T-helper 1 cell treated with Interleukin-12 subunit alpha and Interleukin-12 subunit beta and Interleukin-4 antibody, amounts not matched to agents 30 ng/mL and 1 ng/mL, for 36 hours (primary cell): ENCODE results near the gene CEBPB. TPM values are rescaled to one million over a fixed set of nuclear protein-coding genes. Genes with fewer than 3 reads are reported as not detected.

Experiments used
- intact Hi-C: fragments of 100-400 bp; cut with micrococcal nuclease; formaldehyde crosslinking; loops from one replicate; pipeline ENCODE4 v1.15.1; 2024
- total RNA-seq: library from RNA; stranded (reverse); gene quantifications from 2 replicates; pipeline ENCODE4 v1.2.3, GENCODE V29; 2022

Gene CEBPB
- total RNA-seq, 1 donor from 2014 or later = 34.2 TPM

DNA sequence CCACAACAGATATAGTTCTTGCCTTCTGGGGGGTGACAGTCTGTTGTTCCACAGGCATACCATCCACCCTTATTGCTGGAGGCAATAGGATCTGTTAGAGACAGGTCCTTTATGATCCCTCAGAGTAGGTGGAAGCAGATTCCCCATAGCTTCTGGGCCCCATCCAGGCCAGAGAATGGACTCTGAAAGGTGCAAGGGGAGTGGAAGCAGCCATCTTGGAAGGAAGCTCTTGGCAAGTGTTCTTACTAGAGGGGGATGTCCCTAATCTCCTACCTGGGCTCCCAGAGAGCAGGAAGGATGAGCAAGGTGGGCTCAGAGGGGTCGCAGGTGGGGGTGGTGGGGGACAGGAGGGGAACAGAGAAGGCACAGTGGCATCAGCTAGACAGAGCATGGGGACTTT lies 33.4 kb downstream of the CEBPB start:
- intact Hi-C loops = no loop called here

DNA sequence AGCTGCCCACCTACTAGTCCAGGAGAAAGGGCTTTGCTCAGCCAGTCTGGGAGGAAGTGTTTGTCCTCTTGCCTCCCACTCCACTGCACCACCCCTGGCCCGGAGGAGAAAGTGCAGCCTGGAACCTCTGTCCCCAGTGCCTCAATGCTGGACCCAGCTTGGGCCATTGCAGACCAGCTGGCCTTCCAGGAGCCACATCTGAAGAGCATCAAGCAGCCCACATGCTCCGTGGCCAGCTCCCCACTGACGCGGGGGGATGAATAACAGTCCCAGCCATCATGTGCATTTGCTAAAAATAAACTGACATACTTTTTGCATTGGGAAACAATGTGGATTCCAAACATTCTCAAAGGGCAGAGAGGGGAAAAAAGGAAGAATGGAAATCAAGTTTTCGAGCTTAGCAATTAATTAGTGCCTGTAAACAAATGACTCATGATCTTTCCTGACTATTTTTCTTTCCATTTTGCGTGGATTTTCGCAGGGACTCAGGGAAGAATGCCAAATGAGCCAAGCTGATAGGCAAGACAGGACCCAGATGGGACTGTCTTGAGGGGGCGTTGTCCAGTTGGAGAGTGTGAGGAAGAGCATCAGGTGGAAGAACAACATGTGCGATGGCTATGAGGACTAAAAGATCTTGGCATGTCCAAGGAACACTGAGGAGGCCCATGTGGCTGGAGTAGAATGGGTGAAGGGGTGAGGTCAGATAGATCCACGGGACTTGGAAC lies 34.1 kb downstream of the CEBPB start:
- intact Hi-C loops = no loop called here

- intact Hi-C loops = no loop called here
Measured at GRCh38 chr20:50226093-50226974, 35.7 kb downstream of the CEBPB start.

DNA sequence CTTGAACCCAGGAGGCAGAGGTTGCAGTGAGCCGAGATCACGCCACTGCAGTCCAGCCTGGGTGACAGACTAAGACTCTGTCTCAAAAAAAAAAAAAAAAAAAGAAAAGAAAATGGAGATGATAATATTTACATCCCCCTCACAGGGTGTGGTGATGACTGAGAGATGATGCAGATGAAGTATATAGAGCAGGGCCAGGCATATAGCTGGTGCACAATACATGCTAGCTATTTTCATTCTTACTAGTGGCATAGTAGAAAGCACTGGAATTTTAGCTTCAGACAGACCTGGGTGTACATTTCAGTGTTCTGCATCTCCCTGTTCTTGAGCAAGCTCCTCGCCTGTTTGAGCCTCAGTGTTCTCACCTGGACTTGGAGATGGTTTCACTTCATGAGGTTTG lies 36.9 kb downstream of the CEBPB start:
- intact Hi-C loops = no loop called here

DNA sequence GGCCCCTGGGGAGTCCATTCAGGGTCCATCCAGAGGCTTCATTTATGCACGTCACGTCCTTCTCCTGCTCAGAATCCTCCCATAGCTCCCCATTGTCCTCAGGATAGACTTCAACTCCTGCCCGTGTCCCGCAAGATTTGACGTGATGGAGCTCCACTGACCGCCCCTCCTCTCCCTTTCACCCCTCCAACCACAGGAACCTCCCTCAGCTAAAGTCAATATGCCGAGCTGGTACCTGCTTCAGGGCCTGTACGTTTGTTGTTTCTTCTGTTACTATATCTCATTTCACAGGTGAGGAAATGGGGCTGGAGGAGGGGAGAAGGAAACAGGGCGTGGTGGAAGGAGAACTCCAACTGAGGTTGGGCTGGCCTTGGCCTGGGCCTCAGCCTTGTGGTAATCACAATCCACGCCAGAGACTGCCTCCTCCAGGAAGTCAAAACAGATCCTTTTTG lies 38.6 kb downstream of the CEBPB start:
- intact Hi-C loops = no loop called here

GRCh38 chr20:50230184-50230583 lies 39.6 kb downstream of the CEBPB start:
- intact Hi-C loops = no loop called here

GRCh38 chr20:50230871-50231560 lies 40.4 kb downstream of the CEBPB start:
- intact Hi-C loops = no loop called here

DNA sequence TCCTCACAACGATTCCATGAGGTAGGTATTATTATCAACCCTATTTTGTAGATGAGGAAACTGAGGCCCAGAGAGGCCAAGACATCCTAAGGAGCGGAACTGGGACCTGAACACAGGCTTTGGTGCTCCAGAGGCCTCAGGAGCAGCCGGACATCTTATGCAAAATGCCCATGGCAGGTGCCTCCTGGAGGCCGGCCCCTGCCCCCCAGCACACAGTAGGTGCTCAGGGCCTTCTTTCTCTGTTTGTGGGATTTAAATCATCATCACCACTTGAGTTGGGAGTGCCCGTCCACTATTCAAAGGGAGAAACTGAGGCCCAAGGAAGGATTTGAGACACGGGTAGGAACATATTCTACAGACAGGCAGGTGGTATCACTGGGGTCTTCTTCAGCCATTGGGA lies 41.2 kb downstream of the CEBPB start:
- intact Hi-C loops = no loop called here

GRCh38 chr20:50232651-50233324 lies 42.2 kb downstream of the CEBPB start:
- intact Hi-C loops = no loop called here

GRCh38 chr20:50233325-50234212 lies 42.9 kb downstream of the CEBPB start:
- intact Hi-C loops = no loop called here

- intact Hi-C loops = no loop called here
Measured at GRCh38 chr20:50234288-50234687, 43.7 kb downstream of the CEBPB start.

DNA sequence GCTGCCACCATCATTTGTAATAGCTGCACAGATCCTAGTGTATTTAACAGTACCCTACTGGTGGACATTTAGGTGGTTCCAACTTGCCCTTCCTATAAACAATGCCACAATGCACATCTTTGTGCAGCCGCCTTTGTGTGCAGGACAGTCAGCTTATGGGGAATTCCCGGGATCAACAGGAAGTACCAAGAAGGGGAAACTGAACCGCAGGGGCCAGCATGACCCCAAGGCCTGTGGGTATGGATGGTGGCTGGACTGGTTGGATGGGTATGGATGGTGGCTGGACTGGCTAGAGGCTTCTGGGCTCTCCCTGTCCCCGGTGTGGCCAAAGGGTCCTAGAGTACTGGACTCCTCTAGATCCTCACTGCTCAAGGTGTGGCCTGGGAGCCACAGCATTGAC lies 46.7 kb downstream of the CEBPB start:
- intact Hi-C loops = no loop called here

- intact Hi-C loops = no loop called here
Measured at GRCh38 chr20:50238081-50238800, 47.6 kb downstream of the CEBPB start.

GRCh38 chr20:50240092-50240491 lies 49.5 kb downstream of the CEBPB start:
- intact Hi-C loops = no loop called here

GRCh38 chr20:50242178-50242514 lies 51.5 kb downstream of the CEBPB start:
- intact Hi-C loops = no loop called here

Other genes starting within 250 kb of the CEBPB start
- gene SNAI1, start 207.8 kb upstream of the CEBPB start, total RNA-seq = 0.39 and 0.51 TPM in 2 replicates
- 134 and 148 TPM in 2 replicates for gene UBE2V1, start 77.7 kb upstream of the CEBPB start, total RNA-seq
- 33.7 and 33.9 TPM in 2 replicates for gene PEDS1, start 37.1 kb upstream of the CEBPB start, total RNA-seq